ENCODE results near the gene LCT. TPM values are rescaled to one million over a fixed set of nuclear protein-coding genes. Genes with fewer than 3 reads are reported as not detected.
"Not testable (repeated sequence)": the region's sequence is repeated elsewhere in the genome, so short reads cannot be mapped to it uniquely, and the experiment has no call there.

Gene LCT
- total RNA-seq, 1 donor from 2014 or later: not detected

DNA sequence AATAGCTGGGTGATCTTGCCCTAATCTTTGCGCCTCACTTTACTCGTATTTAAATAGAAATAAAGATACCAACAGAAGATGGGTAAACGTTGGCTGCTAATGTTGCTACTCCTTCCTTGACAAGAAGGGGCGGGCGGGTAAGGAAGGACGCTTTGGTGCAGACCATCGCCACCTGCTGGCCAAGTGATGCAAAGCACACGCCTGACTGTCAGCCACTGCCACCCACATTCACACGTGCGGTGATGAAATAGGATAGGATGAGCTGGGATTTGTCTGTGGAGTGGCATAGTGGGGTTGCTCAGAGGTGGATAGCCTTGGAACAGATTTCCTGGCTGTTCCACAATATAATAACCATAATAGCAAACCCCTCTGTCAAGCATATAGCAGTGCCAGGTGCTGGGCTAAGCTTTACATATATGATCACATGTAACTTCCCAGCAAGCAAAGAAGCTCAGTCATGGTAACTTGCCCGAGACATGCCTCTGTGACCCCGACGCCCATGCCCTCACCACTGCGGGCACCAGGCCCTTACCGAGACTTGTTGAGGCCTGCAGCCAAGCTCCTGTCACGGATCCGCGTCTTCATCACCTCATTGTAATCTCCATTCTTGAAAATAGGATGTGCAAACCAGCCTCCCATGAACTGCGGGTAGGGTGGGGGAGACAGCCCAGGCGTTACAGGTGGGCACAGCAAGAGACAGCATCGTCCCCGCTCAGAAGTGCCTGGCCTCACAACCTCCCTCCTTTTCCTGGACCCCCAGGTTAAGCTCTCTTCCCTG lies 39.3 kb downstream of the LCT start:
- DNase-seq (ENCODE audit: low spot score): peak; percentile 79

DNA sequence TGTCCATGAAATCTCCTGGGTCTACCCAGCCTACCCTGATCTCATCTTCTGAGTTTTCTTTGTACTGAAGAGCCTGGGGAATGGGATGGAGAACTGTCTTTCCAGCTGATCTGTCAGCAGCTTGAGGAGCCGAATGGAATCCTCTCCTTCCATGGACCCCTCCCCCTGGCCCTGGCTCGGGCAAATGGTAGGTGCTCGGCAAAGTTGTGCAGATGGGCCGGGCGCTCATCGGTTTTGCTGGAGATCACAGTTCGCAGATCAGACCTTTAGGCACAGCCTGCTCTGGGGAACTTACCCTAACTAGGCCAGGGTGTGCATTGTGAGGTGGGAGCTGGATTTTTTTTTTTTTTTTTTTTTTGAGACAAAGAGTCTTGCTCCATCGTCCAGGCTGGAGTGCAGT lies 40.4 kb downstream of the LCT start:
- DNase-seq (ENCODE audit: low spot score): no peak

DNA sequence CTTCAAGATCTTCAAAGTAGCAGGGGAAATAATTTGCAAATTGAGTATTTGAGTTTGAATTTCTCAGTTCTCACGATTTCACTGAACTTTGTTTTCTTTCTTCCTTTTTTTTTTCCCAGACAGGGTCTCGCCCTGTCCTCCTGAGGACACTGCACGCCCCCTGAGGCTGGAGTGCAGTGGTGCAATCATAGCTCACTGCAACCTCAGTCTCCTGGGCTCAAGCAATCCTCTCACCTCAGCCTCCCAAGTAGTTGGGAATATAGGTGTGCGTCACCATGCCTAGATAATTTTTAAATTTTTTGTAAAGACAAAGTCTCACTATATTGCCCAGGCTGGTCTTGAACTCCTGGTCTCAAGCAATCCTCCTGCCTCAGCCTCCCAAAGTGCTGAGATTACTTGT lies 41.3 kb downstream of the LCT start:
- DNase-seq (ENCODE audit: low spot score): not testable (repeated sequence)

DNA sequence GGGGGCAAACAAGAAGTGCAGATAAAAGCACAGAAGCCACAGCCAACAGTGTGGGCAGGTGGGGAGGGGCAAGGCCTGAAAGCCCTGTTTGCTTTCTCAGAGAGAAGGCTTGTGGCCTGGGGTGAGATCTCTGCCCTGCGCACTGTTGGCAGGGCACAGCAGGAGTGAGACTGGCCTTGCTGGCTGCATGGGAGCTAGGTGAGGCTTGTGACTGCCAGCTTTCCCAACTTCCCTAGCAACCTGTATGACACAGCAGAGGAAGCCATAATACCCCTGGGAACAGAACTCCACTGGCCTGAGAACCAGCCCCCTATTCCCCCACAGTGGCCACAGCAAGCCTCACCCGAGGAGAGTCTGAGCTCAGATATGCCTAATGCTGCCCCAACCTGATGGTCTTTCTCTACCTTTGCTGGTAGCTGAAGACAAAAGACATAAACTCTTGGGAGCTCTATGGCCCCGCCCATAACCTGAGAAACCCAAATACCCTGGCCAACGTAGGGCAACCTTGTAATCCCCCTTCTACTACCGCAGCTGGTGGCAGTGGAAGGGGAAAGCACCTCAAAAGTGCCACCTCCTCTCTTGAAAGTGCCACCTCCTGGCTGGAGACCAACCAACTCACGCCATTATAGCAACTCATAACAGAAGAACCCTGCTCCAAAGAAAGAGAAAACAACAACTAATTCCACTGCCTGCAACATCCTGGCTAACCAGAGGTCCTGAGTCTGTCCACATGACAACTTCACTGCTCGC lies 44.4 kb downstream of the LCT start:
- DNase-seq (ENCODE audit: low spot score): no peak

DNA sequence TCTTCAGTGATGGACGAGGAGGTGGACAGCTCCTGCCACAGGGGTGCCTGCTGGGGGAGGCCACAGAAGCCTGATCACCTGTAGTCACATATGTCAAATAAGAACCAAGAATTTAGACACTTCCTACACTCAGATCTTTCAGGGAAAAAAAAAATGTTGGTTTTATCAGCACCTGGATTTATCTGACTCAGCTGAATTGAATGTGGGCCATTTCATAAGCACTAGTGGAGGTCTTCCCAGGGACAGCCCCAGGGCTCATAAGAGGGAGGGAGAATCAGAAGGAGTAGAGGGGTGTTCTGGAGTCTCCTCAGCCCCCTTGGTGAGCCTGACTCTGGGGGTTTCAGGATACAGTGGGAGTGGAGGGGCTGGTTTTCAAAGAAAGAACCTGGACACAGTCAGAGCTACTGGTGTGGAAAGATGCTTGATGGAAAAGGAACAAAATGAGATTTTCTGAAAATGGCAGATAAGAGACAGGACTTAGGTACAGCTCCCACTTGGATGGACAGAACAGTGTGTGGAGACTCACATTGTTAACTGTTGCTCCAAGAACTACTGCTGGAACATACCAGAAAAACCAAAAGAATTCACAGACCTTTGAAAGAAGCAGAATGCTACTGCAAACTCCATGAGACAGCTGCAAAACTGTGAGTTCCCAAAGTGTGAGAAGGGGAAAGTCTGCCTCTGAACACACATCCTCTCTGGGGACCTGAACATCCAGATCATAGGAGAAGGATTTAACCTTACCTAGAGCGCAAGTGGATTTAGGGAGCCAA lies 45.4 kb downstream of the LCT start:
- no peak for DNase-seq (ENCODE audit: low spot score)

DNA sequence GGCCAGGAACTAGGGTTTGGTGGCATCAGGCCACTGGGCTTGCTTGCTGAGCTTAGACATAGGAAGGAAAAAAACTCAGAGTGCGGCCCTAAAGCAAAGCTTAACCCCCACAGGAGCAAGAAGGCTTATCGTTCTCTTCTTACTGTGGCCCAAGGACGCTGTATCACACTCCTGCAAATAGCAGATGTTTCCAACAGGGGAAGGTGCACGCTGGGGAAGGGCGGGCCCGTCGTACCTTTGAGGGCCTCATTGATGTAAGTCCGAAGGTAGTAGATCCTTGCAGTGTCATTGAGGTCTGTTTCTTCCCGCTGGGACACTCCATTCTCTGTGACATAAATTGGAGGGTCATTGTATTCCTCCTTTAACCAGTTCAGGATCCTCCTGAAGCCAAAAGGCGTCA lies 46.6 kb downstream of the LCT start:
- DNase-seq (ENCODE audit: low spot score): no peak

DNA sequence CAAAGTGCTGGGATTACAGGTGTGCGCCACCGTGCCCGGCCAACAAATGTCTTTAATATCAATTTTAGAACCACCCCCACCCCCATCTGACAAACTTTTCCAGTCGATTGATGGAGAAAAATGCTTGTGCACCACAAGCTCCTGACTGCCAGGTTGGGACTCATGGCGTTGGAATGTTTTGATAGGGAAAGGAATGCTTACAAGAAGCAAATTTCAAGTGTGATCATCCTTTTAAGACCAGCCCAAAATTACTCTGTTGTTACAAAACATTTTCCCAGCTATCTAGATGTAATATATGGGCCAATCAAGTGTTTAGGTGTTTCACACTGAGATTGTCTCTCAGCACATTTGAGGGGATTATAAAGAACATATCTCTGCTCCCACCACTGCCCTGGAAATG lies 50.2 kb downstream of the LCT start:
- no peak for DNase-seq (ENCODE audit: low spot score)

DNA sequence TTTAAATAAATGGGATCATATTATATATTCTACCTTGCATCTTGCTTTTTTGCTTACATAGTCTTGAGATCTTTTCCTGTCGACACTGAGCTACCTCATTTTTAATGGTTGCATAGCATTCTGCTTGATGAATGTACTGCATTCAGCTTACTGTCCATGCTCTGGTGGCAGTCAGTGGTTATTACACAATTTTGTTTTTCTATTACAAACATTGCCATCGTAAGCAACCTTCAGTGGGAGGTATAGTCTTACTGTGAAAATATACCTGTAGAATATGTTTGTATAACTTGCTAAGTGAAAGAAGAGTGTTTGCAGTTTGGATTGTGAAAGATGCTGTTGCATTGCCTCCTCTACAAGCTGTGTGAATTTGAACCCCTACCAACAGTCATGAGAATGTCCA lies 52.0 kb downstream of the LCT start:
- no peak for DNase-seq (ENCODE audit: low spot score)

DNA sequence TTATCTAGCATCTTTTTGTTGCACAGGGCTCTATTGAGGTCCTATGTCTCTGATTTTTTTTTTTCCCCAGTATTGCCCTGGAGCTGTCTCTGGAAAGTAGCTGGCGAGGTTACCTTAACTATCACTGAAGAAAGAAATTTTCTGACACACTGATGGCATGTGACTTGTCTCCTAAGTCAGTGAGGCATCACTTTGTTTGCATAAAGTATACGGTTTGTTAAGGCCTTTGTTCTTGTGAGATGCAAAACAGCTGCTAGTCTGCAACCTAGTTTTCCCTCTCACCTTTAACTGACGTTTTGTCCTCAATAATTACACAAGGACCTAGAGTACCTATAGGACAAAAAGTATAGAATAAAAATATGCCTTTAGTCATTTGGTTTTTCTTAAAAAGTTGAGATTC lies 53.5 kb downstream of the LCT start:
- no peak for DNase-seq (ENCODE audit: low spot score)

DNA sequence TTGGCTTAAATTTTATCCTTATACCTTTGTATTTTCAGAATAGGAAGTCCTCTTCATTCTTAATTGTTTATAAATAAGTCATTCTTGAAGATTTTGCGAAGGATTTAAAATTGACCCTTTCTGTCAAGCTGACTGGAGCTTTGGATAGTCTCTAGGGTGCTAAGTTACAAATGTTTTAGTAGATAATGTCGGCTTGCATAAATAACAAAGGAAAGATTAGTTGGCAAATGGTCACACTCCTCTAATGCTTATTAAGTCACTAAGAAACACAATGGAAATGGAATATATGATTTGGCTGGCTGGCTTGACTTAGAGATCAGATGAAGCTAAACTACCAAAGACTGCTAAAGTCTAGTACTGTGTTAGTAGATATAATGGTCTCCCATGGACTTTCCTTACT lies 54.8 kb downstream of the LCT start:
- no peak for DNase-seq (ENCODE audit: low spot score)

DNA sequence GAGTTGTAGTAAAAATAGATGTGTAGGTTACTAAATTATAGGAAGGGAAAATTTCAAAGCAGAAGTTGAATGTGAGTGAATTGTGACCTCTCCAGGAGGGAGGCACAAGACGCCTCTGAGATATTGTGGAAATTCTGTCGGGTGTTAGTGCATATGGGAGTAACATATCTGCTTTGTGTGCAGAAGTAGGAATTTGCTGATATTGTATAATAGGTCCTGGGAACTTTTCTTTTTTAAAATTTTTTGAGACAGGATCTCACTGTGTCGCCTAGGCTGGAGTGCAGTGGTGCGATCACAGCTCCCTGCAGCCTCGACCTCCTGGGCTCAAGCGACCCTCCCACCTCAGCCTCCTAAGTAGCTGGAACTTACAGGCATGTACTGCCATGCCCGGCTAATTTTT lies 60.6 kb downstream of the LCT start:
- DNase-seq (ENCODE audit: low spot score): no peak

DNA sequence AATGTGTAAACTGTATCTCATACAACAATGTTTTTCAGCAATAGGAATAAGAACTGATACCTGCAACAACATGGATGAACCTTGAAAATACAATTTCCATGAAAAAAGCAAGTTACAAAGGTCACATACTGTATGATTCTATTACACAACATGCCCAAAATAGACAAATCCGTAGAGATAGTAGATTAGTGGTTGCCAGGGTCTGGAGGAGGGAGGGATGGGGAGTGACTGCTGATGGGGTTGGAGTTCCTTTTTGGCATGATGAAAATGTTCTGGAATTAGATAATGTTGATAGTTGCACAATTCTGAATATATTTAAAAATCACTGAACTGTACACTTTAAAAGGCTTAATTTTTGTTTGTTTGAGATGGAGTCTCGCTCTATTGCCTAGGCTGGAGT lies 61.6 kb downstream of the LCT start:
- no peak for DNase-seq (ENCODE audit: low spot score)

DNA sequence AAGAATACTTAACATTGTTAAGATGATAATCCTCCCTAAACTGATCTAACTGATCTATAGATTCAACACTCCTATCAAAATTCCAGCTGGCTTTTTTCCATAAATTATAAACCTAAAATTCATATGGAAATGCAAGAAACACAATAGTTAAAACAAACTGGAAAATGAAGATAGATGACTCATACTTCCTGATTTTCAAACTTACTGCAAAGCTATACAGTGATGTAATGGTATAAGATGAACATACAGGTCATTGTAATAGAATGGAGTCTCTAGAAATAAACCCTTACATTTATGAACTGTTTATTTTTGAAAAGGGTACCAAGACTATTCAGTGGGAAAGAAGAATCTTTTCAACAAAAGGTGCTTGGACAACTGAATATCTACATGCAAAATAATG lies 63.1 kb downstream of the LCT start:
- no peak for DNase-seq (ENCODE audit: low spot score)

DNA sequence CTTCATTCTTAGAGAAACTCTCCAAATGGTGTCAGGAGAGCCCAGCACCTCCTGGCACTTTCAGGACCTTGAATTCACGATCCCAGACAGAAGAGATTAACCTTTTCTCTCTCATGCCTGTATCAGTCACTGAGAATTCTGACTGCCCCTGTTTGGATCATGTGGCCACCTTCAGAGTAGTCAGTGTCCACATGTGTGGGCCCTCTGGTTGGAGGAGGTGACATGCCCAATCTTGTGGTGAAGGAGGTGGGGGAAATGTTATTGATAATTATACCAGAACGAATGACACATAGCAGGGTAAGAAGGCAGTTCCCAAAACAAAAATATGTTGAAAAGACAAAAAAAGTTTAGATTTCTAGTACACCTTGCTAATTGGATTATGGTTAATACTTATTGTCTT lies 63.7 kb downstream of the LCT start:
- DNase-seq (ENCODE audit: low spot score): no peak

DNA sequence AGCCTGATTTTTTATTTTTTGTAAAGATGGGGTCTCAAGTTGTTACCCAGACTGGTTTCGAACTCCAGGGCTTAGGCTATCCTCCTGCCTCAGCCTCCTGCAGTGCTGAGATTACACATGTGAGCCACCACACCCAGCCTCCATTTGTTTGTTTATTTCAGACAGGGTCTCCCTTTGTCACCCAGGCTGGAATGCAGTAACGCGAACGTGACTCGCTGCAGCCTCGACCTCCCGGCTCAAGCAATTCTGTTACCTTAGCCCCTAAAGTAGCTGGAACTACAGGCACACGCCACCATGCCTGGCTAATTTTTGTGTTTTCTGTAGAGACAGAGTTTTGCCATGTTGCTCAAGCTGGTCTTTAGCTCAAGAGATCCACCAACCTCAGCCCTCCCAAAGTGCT lies 68.1 kb downstream of the LCT start:
- DNase-seq (ENCODE audit: low spot score): no peak

DNA sequence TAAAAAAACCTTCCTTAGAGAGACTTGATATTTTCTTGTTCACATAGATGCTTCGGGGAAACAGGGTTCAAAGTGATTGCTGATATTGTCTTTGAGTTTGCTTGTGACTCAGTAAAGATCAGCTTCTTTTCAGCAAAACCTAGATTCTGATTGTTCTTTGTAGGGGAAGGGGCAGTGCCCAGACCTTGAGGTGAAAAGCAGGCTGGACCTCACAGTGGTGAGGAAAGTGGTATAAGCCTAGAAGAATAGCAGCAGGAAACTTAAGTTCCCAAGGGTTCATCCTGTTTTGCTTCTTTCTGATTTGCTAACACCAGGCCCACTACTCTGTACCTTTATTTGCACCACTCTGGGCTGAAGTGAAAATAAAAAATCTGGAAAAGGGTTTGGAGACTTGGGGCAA lies 74.5 kb downstream of the LCT start:
- no peak for DNase-seq (ENCODE audit: low spot score)

DNA sequence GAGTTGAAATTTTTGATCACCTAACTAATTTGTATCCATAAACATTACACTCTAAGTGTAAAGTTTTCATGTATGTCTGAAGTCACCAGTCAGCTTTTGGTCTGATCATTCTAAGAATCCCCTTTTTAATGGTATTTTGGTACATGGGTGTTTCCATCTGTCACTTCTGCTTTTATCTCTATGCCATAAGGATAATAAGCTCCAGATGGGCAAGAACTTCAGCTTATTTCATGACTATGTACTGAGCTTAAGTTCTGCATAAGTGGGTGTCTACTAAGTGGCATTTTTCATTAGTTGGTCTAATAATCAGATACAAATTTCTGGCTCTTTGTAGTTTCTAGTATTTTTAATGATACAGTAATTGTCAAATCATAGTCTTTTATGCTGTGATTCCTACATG lies 75.0 kb downstream of the LCT start:
- DNase-seq (ENCODE audit: low spot score): no peak

DNA sequence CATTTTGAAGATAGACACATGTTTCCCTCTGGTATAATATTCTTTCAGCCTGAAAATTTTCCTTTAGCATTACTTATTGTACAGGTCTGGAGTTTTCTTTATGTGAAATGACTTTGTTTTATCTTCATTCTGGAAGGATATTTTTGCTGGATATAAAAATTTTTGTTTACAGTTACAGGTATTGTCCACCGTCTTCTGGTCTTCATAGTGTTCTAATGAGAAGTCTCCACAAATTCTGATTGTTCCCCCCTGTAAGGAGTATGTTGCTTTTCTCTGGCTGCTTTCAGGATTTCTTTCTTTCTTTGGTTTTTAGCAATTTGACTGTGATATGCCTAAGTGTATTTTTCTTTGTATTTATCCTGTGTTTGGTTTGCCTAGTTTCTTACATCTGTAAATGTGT lies 80.3 kb downstream of the LCT start:
- DNase-seq (ENCODE audit: low spot score): no peak

DNA sequence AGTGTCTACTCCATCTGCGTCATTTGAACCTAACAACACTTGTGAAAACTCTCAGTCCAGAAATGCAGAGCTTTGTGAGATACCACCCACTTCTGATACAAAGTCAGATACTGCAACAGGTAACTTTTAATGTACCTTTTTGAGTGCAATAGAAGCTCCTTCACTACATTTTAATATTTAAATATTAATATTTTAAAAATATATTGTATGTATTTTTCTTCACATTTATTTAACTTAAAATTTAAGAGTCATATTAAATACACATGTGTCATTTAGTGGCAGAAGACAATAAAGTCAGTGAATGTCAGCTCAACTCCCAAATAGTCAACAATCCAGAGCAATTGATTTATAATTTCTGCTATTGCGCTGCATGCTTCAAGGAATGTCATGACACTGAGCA lies 81.4 kb downstream of the LCT start:
- no peak for DNase-seq (ENCODE audit: low spot score)

DNA sequence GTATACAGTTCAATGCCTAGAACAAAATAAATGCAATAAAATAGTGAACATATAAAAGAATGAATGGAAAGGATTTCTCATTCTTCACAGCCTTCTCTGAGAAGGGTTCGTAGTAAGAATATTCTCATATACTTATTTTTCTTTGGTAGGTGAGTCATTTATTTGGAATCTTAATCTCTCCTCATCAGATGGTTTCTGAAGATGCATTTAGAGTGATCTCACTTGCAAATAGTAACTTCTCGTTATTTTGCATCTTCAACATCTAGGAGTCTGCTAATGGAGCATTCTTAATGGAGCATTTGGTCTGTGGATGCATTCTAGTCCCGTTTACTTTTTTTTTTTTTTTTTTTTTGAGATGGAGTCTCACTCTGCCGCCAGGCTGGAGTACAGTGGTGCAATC lies 91.4 kb downstream of the LCT start:
- DNase-seq (ENCODE audit: low spot score): no peak

DNA sequence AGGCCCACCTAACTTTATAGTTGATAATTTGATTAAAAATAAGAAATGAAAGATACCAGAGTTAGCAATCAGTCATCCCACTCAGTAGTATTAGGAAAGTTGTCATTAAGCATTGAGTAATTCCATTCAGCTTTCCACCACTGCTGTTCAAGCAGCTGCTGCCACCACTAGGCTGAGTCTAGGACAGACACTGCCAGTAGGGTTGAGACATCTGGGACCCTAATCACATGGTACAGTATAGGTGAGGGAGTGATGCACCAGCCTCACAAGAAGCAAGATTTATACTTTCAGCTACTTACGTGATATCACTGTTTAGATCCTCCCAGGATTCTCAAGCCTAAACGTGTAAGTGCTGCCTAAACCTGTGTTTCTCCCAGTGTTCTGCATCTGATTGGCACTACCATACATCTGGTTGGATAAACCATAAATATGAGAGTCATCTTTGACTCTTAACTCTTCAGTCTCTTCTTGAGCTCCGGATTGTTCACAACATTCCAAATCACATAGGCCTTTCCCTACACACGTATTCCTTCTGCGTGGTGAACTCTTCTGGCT lies 92.1 kb downstream of the LCT start:
- no peak for DNase-seq (ENCODE audit: low spot score)

DNA sequence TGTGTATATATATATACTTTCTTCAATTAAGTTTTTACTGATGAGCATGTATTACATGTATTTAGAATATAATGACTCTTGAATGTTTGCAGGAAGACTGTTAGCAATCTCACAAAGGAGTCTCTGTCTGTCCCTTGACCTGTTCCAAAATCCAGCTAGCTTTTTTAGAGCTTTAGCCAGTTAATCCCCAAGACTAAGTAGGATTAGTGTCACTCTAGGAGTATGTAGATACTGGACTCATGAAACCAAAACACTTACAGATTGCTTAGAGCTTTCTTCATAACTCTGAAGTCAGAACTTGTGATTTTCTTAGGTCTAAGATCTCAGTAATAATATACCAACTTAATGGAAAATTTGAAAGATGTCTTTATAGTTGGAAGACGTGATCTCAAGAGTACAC lies 93.1 kb downstream of the LCT start:
- no peak for DNase-seq (ENCODE audit: low spot score)
